Endothelial cell (in vitro differentiated cells): ENCODE results near the gene C13orf42. TPM values are rescaled to one million over a fixed set of nuclear protein-coding genes. Genes with fewer than 3 reads are reported as not detected.

Experiments
- DNase-seq: peaks from one replicate; pipeline ENCODE4 v3.0.0; 2021; ENCODE audit warnings: low spot score
- H3K27ac Mint-ChIP-seq: one replicate; pipeline ENCODE4 v1.8.0; 2021; ENCODE audit warnings: mixed read lengths, inconsistent platforms; ENCODE audit not compliant: unreplicated experiment
- H3K27me3 Mint-ChIP-seq: one replicate; pipeline ENCODE4 v1.8.0; 2021; ENCODE audit warnings: mild to moderate bottlenecking, moderate library complexity, mixed read lengths, inconsistent platforms; ENCODE audit not compliant: unreplicated experiment
- H3K36me3 Mint-ChIP-seq: one replicate; pipeline ENCODE4 v1.8.0; 2021; ENCODE audit warnings: mild to moderate bottlenecking, low read depth, mixed read lengths, inconsistent platforms; ENCODE audit not compliant: unreplicated experiment
- H3K4me1 Mint-ChIP-seq: one replicate; pipeline ENCODE4 v1.8.0; 2021; ENCODE audit warnings: mild to moderate bottlenecking, mixed read lengths, inconsistent platforms; ENCODE audit not compliant: unreplicated experiment
- H3K4me3 Mint-ChIP-seq: one replicate; pipeline ENCODE4 v1.8.0; 2021; ENCODE audit warnings: mild to moderate bottlenecking, mixed read lengths, inconsistent platforms; ENCODE audit not compliant: unreplicated experiment
- H3K9me3 Mint-ChIP-seq: one replicate; pipeline ENCODE4 v1.8.0; 2021; ENCODE audit warnings: mixed read lengths, inconsistent platforms; ENCODE audit not compliant: unreplicated experiment
- CTCF ChIP-seq: fragments of 200-600 bp; sonication (generic); IDR thresholded peaks from one replicate; pipeline ENCODE4 v1.5.0; 2021; ENCODE audit warnings: antibody characterized with exemption; ENCODE audit not compliant: unreplicated experiment
- total RNA-seq: library from RNA; stranded (reverse); fragmentation: NEBNext Ultra II Directional; extraction: Animal tissue kit (Norgen Biotek cat#: 25700); gene quantifications from one replicate; pipeline ENCODE4 v1.2.1, GENCODE V29; 2021; ENCODE audit not compliant: unreplicated experiment

The C13orf42 gene
- total RNA-seq, 1 donor from 2014 or later = 0.21 TPM

GRCh38 chr13:51050021-51050830, 60.8 kb downstream of the C13orf42 start:
- no peak for TF ChIP-seq CTCF
- Mint-ChIP-seq H3K9me3 (no peaks in the 10 kb centered on the region), H3K27me3 (no peaks in the 10 kb centered on the region), H3K4me1 (peaks cover 8% of the 10 kb centered on the region), H3K36me3 (no peaks in the 10 kb centered on the region), H3K27ac (no peak overlapping the region), H3K4me3 (no peak overlapping the region)
- no peak for DNase-seq

- H3K4me3 Mint-ChIP-seq = no peak overlapping the region
- H3K27me3 Mint-ChIP-seq = no peaks in the 10 kb centered on the region
- DNase-seq = no peak
- peaks cover 8% of the 10 kb centered on the region for H3K4me1 Mint-ChIP-seq
- no peak overlapping the region for H3K27ac Mint-ChIP-seq
- no peak for TF ChIP-seq CTCF
- no peaks in the 10 kb centered on the region for H3K36me3 Mint-ChIP-seq
- no peaks in the 10 kb centered on the region for H3K9me3 Mint-ChIP-seq
Measured at GRCh38 chr13:51048616-51049015, 62.5 kb downstream of the C13orf42 start.

GRCh38 chr13:51048166-51048461, 63.0 kb downstream of the C13orf42 start:
- no peak for DNase-seq
- Mint-ChIP-seq H3K36me3 (no peaks in the 10 kb centered on the region), H3K9me3 (no peaks in the 10 kb centered on the region), H3K4me3 (no peak overlapping the region), H3K27ac (no peak overlapping the region), H3K27me3 (no peaks in the 10 kb centered on the region), H3K4me1 (peaks cover 8% of the 10 kb centered on the region)
- no peak for TF ChIP-seq CTCF

GRCh38 chr13:51047434-51048165, 63.5 kb downstream of the C13orf42 start:
- Mint-ChIP-seq H3K27ac (no peak overlapping the region), H3K4me1 (peaks cover 8% of the 10 kb centered on the region), H3K4me3 (no peak overlapping the region), H3K36me3 (no peaks in the 10 kb centered on the region), H3K9me3 (no peaks in the 10 kb centered on the region), H3K27me3 (no peaks in the 10 kb centered on the region)
- no peak for TF ChIP-seq CTCF
- no peak for DNase-seq

GRCh38 chr13:51045451-51045850, 65.6 kb downstream of the C13orf42 start:
- Mint-ChIP-seq H3K4me1 (peaks cover 8% of the 10 kb centered on the region), H3K4me3 (no peak overlapping the region), H3K27me3 (peaks cover 2% of the 10 kb centered on the region), H3K36me3 (no peaks in the 10 kb centered on the region), H3K9me3 (no peaks in the 10 kb centered on the region), H3K27ac (no peak overlapping the region)
- DNase-seq = no peak
- no peak for TF ChIP-seq CTCF
